ENCODE results near the gene PTH1R. TPM values are rescaled to one million over a fixed set of nuclear protein-coding genes. Genes with fewer than 3 reads are reported as not detected.

Gene PTH1R
- total RNA-seq, 1 experiment from 2014 or later = 2.6 TPM

DNA sequence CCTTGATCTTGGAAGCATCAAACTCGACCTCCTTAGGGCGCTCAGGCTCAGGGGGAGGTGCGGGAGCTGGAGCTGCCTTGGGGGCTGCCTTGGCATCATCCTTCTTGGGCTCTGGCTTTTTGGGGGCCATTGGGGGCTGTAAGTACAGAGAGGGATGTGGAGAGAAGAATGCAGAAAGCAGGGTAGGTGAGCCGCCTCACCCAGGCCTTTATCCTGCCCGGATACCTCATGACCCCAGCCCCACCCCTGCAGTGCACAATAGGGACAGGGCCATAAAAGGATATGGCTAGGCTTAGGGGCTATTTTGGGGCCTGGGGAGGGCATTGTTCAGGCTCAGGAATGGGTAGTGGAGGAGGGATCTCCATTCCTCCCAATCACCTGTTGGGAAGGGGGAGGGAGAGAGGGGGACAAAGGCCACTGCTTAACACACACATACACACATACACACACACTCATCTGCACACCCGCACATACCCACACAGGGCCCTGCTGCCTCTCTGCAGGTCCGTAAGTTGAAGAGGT lies 14.2 kb upstream of the PTH1R start, which contains the start of gene MYL3:
MYL3 (minus strand) TSS at position 184 of the 522 bp plus-strand sequence; CDS start at position 130, 54 bp downstream.
- DNase-seq (ENCODE audit: low read depth) = no peak

- DNase-seq (ENCODE audit: low read depth) = no peak
Measured at GRCh38 chr3:46864061-46864881, 13.2 kb upstream of the PTH1R start.

- no peak for DNase-seq (ENCODE audit: low read depth)
Measured at GRCh38 chr3:46865031-46865507, 12.5 kb upstream of the PTH1R start.

- no peak for DNase-seq (ENCODE audit: low read depth)
Measured at GRCh38 chr3:46865546-46865945, 12.0 kb upstream of the PTH1R start.

DNA sequence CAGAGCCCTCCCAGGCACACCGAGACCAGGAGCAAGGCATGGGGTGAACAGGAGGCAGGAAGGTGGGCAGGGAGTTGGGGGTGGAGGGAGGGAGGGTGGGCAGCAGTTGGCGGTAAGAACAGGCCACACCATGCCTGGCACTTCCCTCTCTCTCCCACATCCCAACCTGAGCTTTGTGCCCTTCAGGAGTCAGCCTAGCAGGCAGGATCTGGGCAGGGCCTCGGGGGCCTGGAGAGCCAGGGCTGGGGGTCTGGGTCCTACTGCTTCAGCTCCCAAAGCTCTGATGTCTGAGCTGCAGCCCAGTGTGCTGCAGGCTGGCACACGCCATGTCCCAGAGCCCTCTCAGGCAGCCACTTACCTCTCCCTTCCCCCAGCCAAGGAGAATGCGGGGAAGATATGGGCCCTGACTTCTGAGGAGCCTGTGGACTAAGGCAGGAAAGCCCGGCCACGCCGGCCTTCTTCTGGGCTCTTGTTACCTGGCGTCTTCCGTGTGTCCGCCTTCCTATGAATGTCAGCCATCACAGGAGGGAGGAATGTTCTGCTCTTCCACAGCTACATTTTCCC lies 11.4 kb upstream of the PTH1R start:
- no peak for DNase-seq (ENCODE audit: low read depth)

DNA sequence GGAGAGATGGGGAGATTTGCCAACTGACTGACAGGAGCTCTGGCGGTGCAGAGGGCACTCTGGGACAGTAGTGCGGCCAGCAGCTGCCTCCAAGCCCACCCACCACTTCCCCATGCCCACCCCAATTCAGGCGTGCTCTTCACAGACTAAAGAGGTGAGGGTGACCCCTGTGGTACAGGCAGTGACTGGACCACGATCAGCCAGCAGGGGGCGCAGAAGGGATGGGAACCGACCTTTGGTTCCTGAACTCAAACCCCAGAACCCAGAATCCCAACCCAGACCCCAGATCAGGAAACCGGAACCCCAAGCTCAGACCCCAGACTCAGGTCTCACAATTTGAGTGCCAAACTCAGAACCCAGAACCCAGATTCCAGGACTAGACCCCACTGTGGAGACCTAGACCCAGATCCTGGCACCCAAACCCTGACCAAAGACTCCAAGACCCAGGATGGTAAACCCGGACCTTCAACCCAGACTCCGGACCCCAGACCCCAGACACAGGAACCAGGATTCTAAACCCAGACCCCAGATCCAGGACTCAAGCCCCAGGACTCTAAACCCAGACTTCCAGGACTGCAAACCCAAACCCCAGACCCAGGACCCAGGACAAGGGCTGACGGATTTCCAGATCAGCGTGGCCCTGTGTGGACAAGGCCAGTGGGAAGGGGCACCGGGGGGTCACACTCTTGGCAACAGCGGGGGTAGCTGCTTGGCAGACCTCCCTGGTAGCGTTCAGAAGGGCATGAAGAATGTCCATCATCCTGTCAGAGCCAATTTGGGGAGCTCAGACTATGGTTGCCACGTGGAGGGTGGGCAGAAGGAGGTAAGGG lies 10.6 kb upstream of the PTH1R start:
- DNase-seq (ENCODE audit: low read depth) = peak; percentile 34

GRCh38 chr3:46867550-46867898 lies 10.0 kb upstream of the PTH1R start:
- DNase-seq (ENCODE audit: low read depth) = no peak

GRCh38 chr3:46868287-46868686 lies 9.2 kb upstream of the PTH1R start:
- DNase-seq (ENCODE audit: low read depth) = no peak

DNA sequence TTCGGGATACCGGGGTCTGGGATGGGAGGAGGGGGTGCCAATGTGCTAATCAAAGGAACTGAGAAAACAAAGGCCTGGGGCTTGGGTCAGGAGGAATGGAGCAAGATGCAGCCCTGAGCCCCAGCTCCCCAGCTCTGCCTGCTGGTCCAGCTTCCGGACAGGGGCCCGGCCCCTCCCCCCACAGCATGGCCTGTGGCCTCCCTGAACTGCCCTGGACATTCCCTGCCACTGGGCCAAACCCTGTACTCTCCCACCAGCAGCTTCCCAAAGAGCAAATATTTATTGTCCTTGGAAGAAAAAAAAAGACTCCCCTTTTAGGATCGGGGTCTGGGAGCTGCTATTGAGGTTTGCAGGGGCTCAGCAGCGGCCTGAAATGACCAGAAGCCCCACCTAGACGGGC lies 8.6 kb upstream of the PTH1R start:
- DNase-seq (ENCODE audit: low read depth) = no peak

DNA sequence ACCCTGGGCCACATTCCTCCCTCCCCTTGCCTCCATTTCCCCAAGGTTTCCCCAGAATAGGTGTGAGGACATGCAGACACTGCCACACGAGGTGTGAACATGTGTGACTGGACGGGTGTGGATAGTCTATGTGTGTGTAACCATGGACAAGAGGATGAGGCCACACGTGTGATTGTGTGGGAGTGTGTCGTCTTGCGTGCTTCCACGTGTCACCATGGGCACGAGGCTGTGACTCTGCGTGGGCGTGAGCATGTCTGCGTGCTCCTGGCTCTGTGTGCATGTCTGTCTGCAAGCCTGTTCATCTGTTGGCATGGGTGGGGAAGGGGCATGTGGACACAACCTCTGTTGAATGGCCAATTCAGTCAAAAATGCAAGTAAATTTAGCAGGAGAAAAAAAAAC lies 8.1 kb upstream of the PTH1R start:
- DNase-seq (ENCODE audit: low read depth) = no peak

GRCh38 chr3:46870651-46871050 lies 6.9 kb upstream of the PTH1R start:
- no peak for DNase-seq (ENCODE audit: low read depth)

GRCh38 chr3:46871222-46871621 lies 6.3 kb upstream of the PTH1R start:
- DNase-seq (ENCODE audit: low read depth) = no peak

GRCh38 chr3:46873521-46873920 lies 4.0 kb upstream of the PTH1R start:
- no peak for DNase-seq (ENCODE audit: low read depth)

DNA sequence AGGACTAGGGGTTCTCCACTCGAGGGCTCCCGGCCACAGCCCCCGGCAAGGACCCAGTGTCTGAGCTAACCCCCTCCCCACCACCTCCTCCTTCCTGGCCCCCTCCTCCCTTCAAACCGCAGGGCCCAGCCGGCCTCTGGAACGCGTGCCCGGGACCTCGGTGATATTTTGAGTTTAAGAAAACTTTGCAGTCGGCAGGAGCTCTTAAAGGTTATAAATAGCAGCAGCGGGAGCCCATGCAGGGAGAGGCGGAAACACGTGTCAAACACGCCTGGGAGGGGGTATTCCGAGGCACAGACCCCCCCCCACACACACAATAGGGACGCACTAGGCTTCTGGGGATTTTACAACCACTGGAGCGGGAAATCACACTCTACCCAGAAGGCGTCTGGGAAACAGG lies 3.1 kb upstream of the PTH1R start:
- no peak for DNase-seq (ENCODE audit: low read depth)

GRCh38 chr3:46875560-46875959 lies 2.0 kb upstream of the PTH1R start:
- DNase-seq (ENCODE audit: low read depth) = no peak

- no peak for DNase-seq (ENCODE audit: low read depth)
Measured at GRCh38 chr3:46876313-46877300, 914 bp upstream of the PTH1R start.

DNA sequence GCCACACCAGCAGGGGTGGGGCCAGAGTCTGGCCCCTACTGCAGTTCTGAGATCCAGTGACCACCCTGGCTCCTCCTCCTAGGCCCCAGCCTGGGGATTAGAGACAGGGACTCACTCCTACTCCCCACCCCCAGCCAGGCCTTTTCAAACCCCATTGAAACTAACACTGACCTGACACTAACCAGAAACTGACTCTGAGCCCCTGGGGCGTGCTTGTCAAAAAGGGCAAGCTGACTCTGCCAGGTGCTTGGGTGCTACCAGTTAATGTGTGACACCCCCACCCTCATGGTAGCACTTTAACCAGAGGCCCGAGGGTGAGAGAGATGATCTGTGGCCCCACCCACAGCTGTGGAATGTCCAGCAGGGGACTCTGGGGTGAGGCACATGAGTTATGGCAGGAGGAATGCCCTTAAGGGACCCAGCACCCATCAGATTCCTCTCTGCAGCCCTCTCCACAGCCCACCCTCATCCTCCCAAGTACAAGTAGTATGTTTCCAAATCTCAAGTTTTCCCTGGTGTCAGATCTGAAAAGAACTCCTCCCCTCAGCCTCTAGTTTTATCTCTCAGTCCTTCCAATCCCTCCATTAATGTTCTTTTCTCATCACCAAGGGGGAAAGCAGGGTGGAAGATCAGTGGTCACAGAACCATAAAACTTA lies 1.4 kb downstream of the PTH1R start:
- no peak for DNase-seq (ENCODE audit: low read depth)

DNA sequence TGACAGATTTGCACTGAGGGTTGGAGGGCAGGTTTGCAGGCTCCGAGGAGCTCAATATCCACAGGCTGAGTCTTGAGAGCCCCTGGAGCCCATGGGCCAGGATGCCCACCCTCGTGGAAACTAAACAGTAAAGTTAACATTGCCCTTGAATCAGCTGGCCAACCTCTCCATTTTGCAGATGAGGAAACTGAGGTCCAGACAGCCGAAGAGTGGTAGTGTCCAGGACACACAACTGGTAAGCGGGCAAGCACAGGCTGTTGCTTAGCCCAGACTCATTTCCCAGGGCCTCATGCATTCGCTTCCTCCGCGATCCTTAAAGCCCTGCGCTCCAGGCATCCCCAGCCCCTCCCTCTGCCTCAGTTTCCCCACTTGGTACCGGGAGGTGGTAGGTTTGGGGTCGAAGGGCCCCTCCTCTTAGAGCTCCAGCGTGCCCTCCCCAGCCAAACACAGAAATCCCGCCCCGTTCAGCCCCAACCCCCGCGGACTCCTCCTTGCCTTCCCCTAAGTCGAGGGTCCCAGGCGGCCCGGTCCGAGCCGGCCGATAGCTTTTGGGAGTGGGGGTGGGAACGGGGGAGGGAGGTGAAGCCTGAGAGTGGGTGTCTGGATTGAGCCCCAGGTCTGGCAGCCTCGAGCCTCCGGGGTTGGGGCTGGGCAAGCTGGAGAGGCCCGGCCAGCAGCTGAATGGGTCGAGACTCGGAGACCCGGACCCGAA lies 3.5 kb downstream of the PTH1R start:
- no peak for DNase-seq (ENCODE audit: low read depth)

DNA sequence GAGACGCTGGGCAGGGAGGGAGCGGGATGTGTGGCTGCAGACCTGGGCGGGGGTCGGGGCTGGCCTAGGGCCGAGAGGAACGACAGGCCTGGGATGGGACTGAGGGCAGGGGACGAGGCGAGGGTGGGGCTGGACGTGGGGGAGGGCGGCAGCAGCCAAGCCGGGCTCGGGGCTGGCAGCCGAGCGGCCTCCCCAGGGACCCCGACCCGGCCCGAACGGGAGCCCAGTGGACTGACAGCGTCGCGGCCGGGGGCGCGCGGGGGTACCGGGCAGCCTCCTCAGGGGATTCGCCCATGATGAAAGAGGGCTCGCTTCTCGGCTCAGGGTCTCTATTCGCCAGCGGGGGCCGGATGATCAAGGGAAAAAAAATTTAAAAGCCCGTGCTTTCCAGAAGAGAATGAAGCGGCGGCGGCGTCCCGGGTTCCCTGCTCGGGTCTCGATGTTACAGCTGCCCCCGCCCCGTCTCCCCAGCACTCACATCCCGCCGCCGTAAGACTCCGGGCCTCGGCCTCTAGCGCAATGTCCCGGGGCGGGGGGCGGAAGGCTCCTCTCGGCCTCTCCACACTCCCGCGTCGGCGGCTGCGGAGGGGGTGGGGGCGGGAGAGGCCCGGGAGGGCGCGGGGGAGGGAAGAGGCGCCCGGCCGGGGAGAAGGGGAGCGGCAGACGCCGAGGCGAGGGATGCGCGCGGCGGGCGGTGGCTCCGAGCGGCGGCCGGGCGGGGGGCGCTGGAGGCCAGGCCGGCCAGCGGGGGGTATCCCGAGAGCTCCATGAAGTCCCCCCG lies 4.3 kb downstream of the PTH1R start:
- no peak for DNase-seq (ENCODE audit: low read depth)
